ENCODE results near the gene PTBP3. TPM values are rescaled to one million over a fixed set of nuclear protein-coding genes. Genes with fewer than 3 reads are reported as not detected.

Gene PTBP3, protein sequence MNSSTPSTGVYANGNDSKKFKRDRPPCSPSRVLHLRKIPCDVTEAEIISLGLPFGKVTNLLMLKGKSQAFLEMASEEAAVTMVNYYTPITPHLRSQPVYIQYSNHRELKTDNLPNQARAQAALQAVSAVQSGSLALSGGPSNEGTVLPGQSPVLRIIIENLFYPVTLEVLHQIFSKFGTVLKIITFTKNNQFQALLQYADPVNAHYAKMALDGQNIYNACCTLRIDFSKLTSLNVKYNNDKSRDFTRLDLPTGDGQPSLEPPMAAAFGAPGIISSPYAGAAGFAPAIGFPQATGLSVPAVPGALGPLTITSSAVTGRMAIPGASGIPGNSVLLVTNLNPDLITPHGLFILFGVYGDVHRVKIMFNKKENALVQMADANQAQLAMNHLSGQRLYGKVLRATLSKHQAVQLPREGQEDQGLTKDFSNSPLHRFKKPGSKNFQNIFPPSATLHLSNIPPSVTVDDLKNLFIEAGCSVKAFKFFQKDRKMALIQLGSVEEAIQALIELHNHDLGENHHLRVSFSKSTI
- polyA plus RNA-seq (2013, experiment 1 of 2): 73.2 TPM
- polyA plus RNA-seq (2013, experiment 2 of 2): 73.4 TPM

- Histone ChIP-seq H4K5ac (ENCODE audit: low read length) (no peak within 1 kb of the TSS), H3K18ac (ENCODE audit: low read length) (peak within 1 kb of the TSS; percentile 99), H2BK120ac (ENCODE audit: low read depth, low read length) (peak within 1 kb of the TSS; percentile 64), H3K79me2 (ENCODE audit: control insufficient read depth, insufficient read depth, low read length) (peaks cover 30% of the 10 kb centered on the region), H2BK5ac (ENCODE audit: low read length) (peak within 1 kb of the TSS; percentile 69), H2AK5ac (ENCODE audit: low read length) (no peak within 1 kb of the TSS), H2BK15ac (replicated peaks; ENCODE audit: low read depth) (no peak within 1 kb of the TSS), H3K4me1 (ENCODE audit: control insufficient read depth, low read depth, low read length) (no peaks in the 10 kb centered on the region), H3K9ac (ENCODE audit: low read length) (peak within 1 kb of the TSS; percentile 95), H3K56ac (ENCODE audit: low read length) (peak within 1 kb of the TSS; percentile 98), H3K27ac (ENCODE audit: low read depth, low read length) (peak within 1 kb of the TSS; percentile 100), H3K4me3 (ENCODE audit: low read length) (peak within 1 kb of the TSS; percentile 89), H3K23ac (ENCODE audit: low read length) (peak within 1 kb of the TSS; percentile 15), H3K79me1 (ENCODE audit: low read length) (no peaks in the 10 kb centered on the region), H3K36me3 (ENCODE audit: control insufficient read depth, insufficient read depth, low read length) (no peaks in the 10 kb centered on the region), H3K27me3 (ENCODE audit: insufficient read depth, low read length, poor library complexity) (no peaks in the 10 kb centered on the region), H3K4ac (ENCODE audit: low read depth, low read length) (peak within 1 kb of the TSS; percentile 70), H4K8ac (ENCODE audit: low read depth, low read length) (no peak within 1 kb of the TSS), H3K4me2 (ENCODE audit: low read length) (peak within 1 kb of the TSS; percentile 77)
- WGBS (ENCODE audit: extremely low coverage, insufficient coverage, low lambda C conversion rate): no CpG with 5 or more reads among the region's 90 CpGs
- peak; percentile 85 for DNase-seq
These were observed at the start of gene PTBP3 for GRCh38 chr9:112332977-112333638. Gene PTBP3, minus strand, starts transcription at chr9:112333619. Its CDS starts 35,754 bp downstream, at chr9:112297865.

- H3K9ac ChIP-seq (ENCODE audit: low read length): no peak overlapping the region
- H2BK120ac ChIP-seq (ENCODE audit: low read depth, low read length): no peak overlapping the region
- H3K79me2 ChIP-seq (ENCODE audit: control insufficient read depth, insufficient read depth, low read length): no peaks in the 10 kb centered on the region
- no peak overlapping the region for H3K56ac ChIP-seq (ENCODE audit: low read length)
- H2AK5ac ChIP-seq (ENCODE audit: low read length): no peak overlapping the region
- H2BK5ac ChIP-seq (ENCODE audit: low read length): no peak overlapping the region
- H3K79me1 ChIP-seq (ENCODE audit: low read length): no peaks in the 10 kb centered on the region
- H3K23ac ChIP-seq (ENCODE audit: low read length): no peak overlapping the region
- no peak overlapping the region for H4K8ac ChIP-seq (ENCODE audit: low read depth, low read length)
- no peak overlapping the region for H3K27ac ChIP-seq (ENCODE audit: low read depth, low read length)
- H3K4ac ChIP-seq (ENCODE audit: low read depth, low read length): no peak overlapping the region
- no peak overlapping the region for H3K18ac ChIP-seq (ENCODE audit: low read length)
- no peak overlapping the region for H2BK15ac ChIP-seq (replicated peaks; ENCODE audit: low read depth)
- DNase-seq: no peak
- WGBS (ENCODE audit: extremely low coverage, insufficient coverage, low lambda C conversion rate): no CpG with 5 or more reads among the region's 11 CpGs
- H3K36me3 ChIP-seq (ENCODE audit: control insufficient read depth, insufficient read depth, low read length): no peaks in the 10 kb centered on the region
- no peak overlapping the region for H4K5ac ChIP-seq (ENCODE audit: low read length)
- no peak overlapping the region for H3K4me2 ChIP-seq (ENCODE audit: low read length)
- no peak overlapping the region for H3K4me3 ChIP-seq (ENCODE audit: low read length)
- no peaks in the 10 kb centered on the region for H3K4me1 ChIP-seq (ENCODE audit: control insufficient read depth, low read depth, low read length)
- H3K27me3 ChIP-seq (ENCODE audit: insufficient read depth, low read length, poor library complexity): no peaks in the 10 kb centered on the region
These were observed 49.3 kb upstream of the PTBP3 start for GRCh38 chr9:112382501-112383364.

DNA sequence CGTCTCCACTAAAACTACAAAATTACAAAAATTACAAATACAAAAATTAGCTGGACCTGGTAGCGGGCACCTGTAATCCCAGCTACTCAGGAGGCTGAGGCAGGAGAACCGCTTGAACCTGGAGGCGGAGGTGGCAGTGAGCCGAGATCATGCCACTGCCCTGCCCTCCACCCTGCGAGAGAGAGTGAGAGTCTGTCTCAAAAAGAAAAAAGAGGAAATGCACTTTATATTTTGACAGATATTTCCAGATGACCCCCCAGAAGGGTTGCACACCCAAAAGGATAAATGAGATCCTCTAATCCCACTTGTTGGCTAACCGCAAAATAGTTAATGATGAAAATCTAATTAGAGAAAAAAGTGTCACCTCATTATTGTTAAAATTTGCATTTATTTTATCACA lies 48.6 kb upstream of the PTBP3 start:
- no peak overlapping the region for H2BK120ac ChIP-seq (ENCODE audit: low read depth, low read length)
- no peak overlapping the region for H3K9ac ChIP-seq (ENCODE audit: low read length)
- no CpG with 5 or more reads among the region's 7 CpGs for WGBS (ENCODE audit: extremely low coverage, insufficient coverage, low lambda C conversion rate)
- H2AK5ac ChIP-seq (ENCODE audit: low read length): no peak overlapping the region
- no peak overlapping the region for H4K8ac ChIP-seq (ENCODE audit: low read depth, low read length)
- DNase-seq: no peak
- H3K27ac ChIP-seq (ENCODE audit: low read depth, low read length): no peak overlapping the region
- no peak overlapping the region for H2BK15ac ChIP-seq (replicated peaks; ENCODE audit: low read depth)
- no peaks in the 10 kb centered on the region for H3K27me3 ChIP-seq (ENCODE audit: insufficient read depth, low read length, poor library complexity)
- H3K79me2 ChIP-seq (ENCODE audit: control insufficient read depth, insufficient read depth, low read length): no peaks in the 10 kb centered on the region
- no peak overlapping the region for H2BK5ac ChIP-seq (ENCODE audit: low read length)
- H3K4me3 ChIP-seq (ENCODE audit: low read length): no peak overlapping the region
- H3K79me1 ChIP-seq (ENCODE audit: low read length): no peaks in the 10 kb centered on the region
- no peak overlapping the region for H3K4ac ChIP-seq (ENCODE audit: low read depth, low read length)
- H4K5ac ChIP-seq (ENCODE audit: low read length): no peak overlapping the region
- no peak overlapping the region for H3K23ac ChIP-seq (ENCODE audit: low read length)
- no peaks in the 10 kb centered on the region for H3K4me1 ChIP-seq (ENCODE audit: control insufficient read depth, low read depth, low read length)
- H3K4me2 ChIP-seq (ENCODE audit: low read length): no peak overlapping the region
- H3K36me3 ChIP-seq (ENCODE audit: control insufficient read depth, insufficient read depth, low read length): no peaks in the 10 kb centered on the region
- H3K18ac ChIP-seq (ENCODE audit: low read length): no peak overlapping the region
- no peak overlapping the region for H3K56ac ChIP-seq (ENCODE audit: low read length)

GRCh38 chr9:112380825-112381221 lies 47.4 kb upstream of the PTBP3 start:
- H2AK5ac ChIP-seq (ENCODE audit: low read length): no peak overlapping the region
- H3K23ac ChIP-seq (ENCODE audit: low read length): no peak overlapping the region
- H3K4me1 ChIP-seq (ENCODE audit: control insufficient read depth, low read depth, low read length): no peaks in the 10 kb centered on the region
- no peak overlapping the region for H2BK120ac ChIP-seq (ENCODE audit: low read depth, low read length)
- peak overlapping the region; percentile 62 for H3K9ac ChIP-seq (ENCODE audit: low read length)
- H3K18ac ChIP-seq (ENCODE audit: low read length): no peak overlapping the region
- H3K79me1 ChIP-seq (ENCODE audit: low read length): no peaks in the 10 kb centered on the region
- H3K56ac ChIP-seq (ENCODE audit: low read length): peak overlapping the region; percentile 72
- no peak overlapping the region for H4K5ac ChIP-seq (ENCODE audit: low read length)
- H3K27ac ChIP-seq (ENCODE audit: low read depth, low read length): no peak overlapping the region
- no peak overlapping the region for H2BK5ac ChIP-seq (ENCODE audit: low read length)
- no peak overlapping the region for H4K8ac ChIP-seq (ENCODE audit: low read depth, low read length)
- no CpG with 5 or more reads among the region's 7 CpGs for WGBS (ENCODE audit: extremely low coverage, insufficient coverage, low lambda C conversion rate)
- peak overlapping the region; percentile 39 for H3K4me2 ChIP-seq (ENCODE audit: low read length)
- H3K27me3 ChIP-seq (ENCODE audit: insufficient read depth, low read length, poor library complexity): no peaks in the 10 kb centered on the region
- H3K4ac ChIP-seq (ENCODE audit: low read depth, low read length): no peak overlapping the region
- H3K36me3 ChIP-seq (ENCODE audit: control insufficient read depth, insufficient read depth, low read length): no peaks in the 10 kb centered on the region
- no peak overlapping the region for H2BK15ac ChIP-seq (replicated peaks; ENCODE audit: low read depth)
- H3K79me2 ChIP-seq (ENCODE audit: control insufficient read depth, insufficient read depth, low read length): no peaks in the 10 kb centered on the region
- DNase-seq: peak; percentile 9
- H3K4me3 ChIP-seq (ENCODE audit: low read length): no peak overlapping the region

- Histone ChIP-seq H3K27ac (ENCODE audit: low read depth, low read length) (peak within 1 kb of the TSS; percentile 74), H3K23ac (ENCODE audit: low read length) (peak within 1 kb of the TSS; percentile 69), H3K4ac (ENCODE audit: low read depth, low read length) (peak within 1 kb of the TSS; percentile 62), H2BK15ac (replicated peaks; ENCODE audit: low read depth) (no peak within 1 kb of the TSS), H3K79me2 (ENCODE audit: control insufficient read depth, insufficient read depth, low read length) (no peaks in the 10 kb centered on the region), H3K18ac (ENCODE audit: low read length) (peak within 1 kb of the TSS; percentile 70), H3K4me1 (ENCODE audit: control insufficient read depth, low read depth, low read length) (no peaks in the 10 kb centered on the region), H3K36me3 (ENCODE audit: control insufficient read depth, insufficient read depth, low read length) (no peaks in the 10 kb centered on the region), H4K8ac (ENCODE audit: low read depth, low read length) (no peak within 1 kb of the TSS), H3K4me2 (ENCODE audit: low read length) (peak within 1 kb of the TSS; percentile 84), H3K4me3 (ENCODE audit: low read length) (peak within 1 kb of the TSS; percentile 84), H2BK5ac (ENCODE audit: low read length) (peak within 1 kb of the TSS; percentile 96), H2AK5ac (ENCODE audit: low read length) (no peak within 1 kb of the TSS), H3K79me1 (ENCODE audit: low read length) (no peaks in the 10 kb centered on the region), H3K27me3 (ENCODE audit: insufficient read depth, low read length, poor library complexity) (no peaks in the 10 kb centered on the region), H2BK120ac (ENCODE audit: low read depth, low read length) (no peak within 1 kb of the TSS), H3K9ac (ENCODE audit: low read length) (peak within 1 kb of the TSS; percentile 95), H4K5ac (ENCODE audit: low read length) (no peak within 1 kb of the TSS), H3K56ac (ENCODE audit: low read length) (peak within 1 kb of the TSS; percentile 97)
- no CpG with 5 or more reads among the region's 43 CpGs for WGBS (ENCODE audit: extremely low coverage, insufficient coverage, low lambda C conversion rate)
- DNase-seq: no peak
These were observed 46.8 kb upstream of the PTBP3 start, which contains the start of gene HSDL2 for GRCh38 chr9:112380102-112380824. Gene HSDL2, plus strand, starts transcription at chr9:112380108. Its CDS starts 56 bp downstream, at chr9:112380164.
